ENCODE results near the gene RBMS1. TPM values are rescaled to one million over a fixed set of nuclear protein-coding genes. Genes with fewer than 3 reads are reported as not detected.

The RBMS1 gene
- total and polyA plus RNA-seq, 5 donors: 41.7 to 73.5 (median 62.7) TPM

- H3K27me3 ChIP-seq (ENCODE audit: control insufficient read depth, insufficient read depth): no peaks in the 10 kb centered on the region
- DNase-seq (no peak), ATAC-seq (no peak)
- H3K4me1 ChIP-seq (ENCODE audit: control insufficient read depth, insufficient read depth, low read length): peaks cover 5% of the 10 kb centered on the region
- H3K27ac ChIP-seq (ENCODE audit: low read length): no peak overlapping the region
- WGBS: 54% methylated on average over 4 of the region's 4 CpGs
- no peak overlapping the region for H3K4me3 ChIP-seq (ENCODE audit: low read length)
- intact Hi-C loops (cut with DNase I): no loop called here
- H3K9me3 ChIP-seq (ENCODE audit: control insufficient read depth, low read length): no peaks in the 10 kb centered on the region
Measured at GRCh38 chr2:160433466-160434140, 60.0 kb downstream of the RBMS1 start.

DNA sequence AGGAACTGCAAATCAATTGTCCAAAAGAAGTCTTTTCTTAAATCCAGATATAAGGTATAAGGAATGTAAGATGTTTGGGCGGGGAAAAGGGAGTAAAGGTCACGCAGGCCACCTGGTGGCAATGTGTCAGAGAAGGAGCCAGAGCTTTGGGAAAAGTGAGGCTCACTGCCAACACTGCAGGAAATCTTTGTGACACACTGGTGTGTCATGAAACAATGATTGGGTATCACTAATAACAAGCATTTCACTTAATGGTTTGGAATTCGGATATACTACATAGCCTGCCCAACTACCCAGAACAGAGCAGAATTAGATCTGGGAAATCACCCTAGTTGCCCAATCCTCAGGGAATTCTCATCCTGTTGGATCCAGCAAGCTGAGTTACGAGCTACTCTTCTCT is 61.0 kb downstream of the RBMS1 start:
- intact Hi-C loops (cut with DNase I): no loop called here
- WGBS: 77% methylated on average over 4 of the region's 4 CpGs
- no peaks in the 10 kb centered on the region for H3K9me3 ChIP-seq (ENCODE audit: control insufficient read depth, low read length)
- peak in 1 of 3 donors; percentile 20 for DNase-seq
- H3K27me3 ChIP-seq (ENCODE audit: control insufficient read depth, insufficient read depth): no peaks in the 10 kb centered on the region
- ATAC-seq: peak in 1 of 2 donors; percentile 49
- peaks cover 5% of the 10 kb centered on the region for H3K4me1 ChIP-seq (ENCODE audit: control insufficient read depth, insufficient read depth, low read length)
- H3K4me3 ChIP-seq (ENCODE audit: low read length): no peak overlapping the region
- no peak overlapping the region for H3K27ac ChIP-seq (ENCODE audit: low read length)

DNA sequence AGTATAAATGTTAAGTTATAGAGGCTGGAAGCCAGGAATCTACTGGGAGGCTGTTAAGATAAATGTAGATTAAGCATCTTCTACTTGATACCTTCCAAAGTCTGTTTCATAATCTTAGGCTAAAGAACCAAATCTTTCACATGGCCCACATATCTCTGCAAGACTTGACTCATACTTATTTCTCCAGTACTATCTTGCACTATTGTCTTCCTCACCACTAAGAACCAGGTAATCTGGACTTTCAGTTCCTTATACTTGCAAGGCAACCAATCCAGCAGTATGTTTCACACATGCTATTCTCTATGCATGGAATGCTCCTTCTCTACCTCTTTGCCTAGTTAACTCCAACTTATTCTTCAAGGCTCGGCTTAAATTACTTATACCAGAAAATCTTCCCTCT is 62.2 kb downstream of the RBMS1 start:
- Histone ChIP-seq H3K9me3 (ENCODE audit: control insufficient read depth, low read length) (no peaks in the 10 kb centered on the region), H3K4me3 (ENCODE audit: low read length) (no peak overlapping the region), H3K27me3 (ENCODE audit: control insufficient read depth, insufficient read depth) (no peaks in the 10 kb centered on the region), H3K4me1 (ENCODE audit: control insufficient read depth, insufficient read depth, low read length) (peaks cover 5% of the 10 kb centered on the region), H3K27ac (ENCODE audit: low read length) (no peak overlapping the region)
- no peak for ATAC-seq
- WGBS: 97% methylated on average over 1 of the region's 1 CpG
- DNase-seq: no peak
- intact Hi-C loops (cut with DNase I): no loop called here

GRCh38 chr2:160430001-160430344 is 63.6 kb downstream of the RBMS1 start:
- intact Hi-C loops (cut with DNase I): no loop called here
- no peak overlapping the region for H3K27ac ChIP-seq (ENCODE audit: low read length)
- H3K4me1 ChIP-seq (ENCODE audit: control insufficient read depth, insufficient read depth, low read length): peaks cover 4% of the 10 kb centered on the region

DNA sequence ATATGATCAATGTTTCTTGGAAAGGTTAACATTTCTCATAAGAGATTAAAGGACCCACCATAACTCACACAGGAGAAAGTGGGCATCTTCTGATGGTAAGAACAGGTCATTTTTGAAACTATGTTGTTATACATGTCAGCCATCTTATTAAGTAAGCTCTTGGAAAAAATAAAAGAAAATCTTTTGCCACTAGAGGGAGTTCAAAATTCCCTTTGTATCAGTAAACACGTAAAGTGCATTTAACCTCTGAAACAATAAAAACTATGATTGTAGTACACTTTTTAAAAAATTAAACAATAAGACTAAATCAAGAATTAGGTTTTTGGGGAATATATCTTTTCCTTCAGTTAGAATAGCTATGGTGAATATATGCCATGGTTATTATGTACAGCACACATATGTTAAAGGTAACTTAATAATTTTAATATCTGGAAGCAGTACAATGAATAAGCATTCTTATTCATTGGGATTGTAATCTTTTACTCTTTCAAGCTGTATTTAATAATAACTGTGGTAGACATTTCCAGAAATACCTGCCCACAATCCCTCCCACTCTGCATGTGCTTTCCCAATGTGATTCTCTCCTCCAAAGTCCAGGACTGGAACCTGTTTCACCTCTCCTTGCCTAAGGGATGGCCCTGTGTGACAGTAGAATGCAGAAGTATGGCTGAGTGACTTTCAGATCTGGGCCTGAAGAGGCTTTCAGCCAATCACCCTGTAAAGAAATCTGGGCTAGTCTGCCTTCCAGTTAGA is 64.2 kb downstream of the RBMS1 start:
- intact Hi-C loops (cut with DNase I): no loop called here
- ATAC-seq: no peak
- H3K4me3 ChIP-seq (ENCODE audit: low read length): no peak overlapping the region

More at GRCh38 chr2:160430001-160430344, 63.6 kb downstream of the RBMS1 start:
- H3K4me3 ChIP-seq (ENCODE audit: low read length): no peak overlapping the region
- no peak for ATAC-seq
- no peaks in the 10 kb centered on the region for H3K27me3 ChIP-seq (ENCODE audit: control insufficient read depth, insufficient read depth)
- DNase-seq: no peak
- H3K9me3 ChIP-seq (ENCODE audit: control insufficient read depth, low read length): no peaks in the 10 kb centered on the region

GRCh38 chr2:160428405-160428763 is 65.2 kb downstream of the RBMS1 start:
- Histone ChIP-seq H3K9me3 (ENCODE audit: control insufficient read depth, low read length) (no peaks in the 10 kb centered on the region), H3K4me1 (ENCODE audit: control insufficient read depth, insufficient read depth, low read length) (peaks cover 6% of the 10 kb centered on the region), H3K27me3 (ENCODE audit: control insufficient read depth, insufficient read depth) (no peaks in the 10 kb centered on the region), H3K27ac (ENCODE audit: low read length) (no peak overlapping the region), H3K4me3 (ENCODE audit: low read length) (peak overlapping the region; percentile 31)
- ATAC-seq (peak; percentile 30 to 43), DNase-seq (no peak)
- intact Hi-C loops (cut with DNase I): no loop called here
- 49% methylated on average over 4 of the region's 4 CpGs for WGBS

More for the DNA sequence above, 64.2 kb downstream of the RBMS1 start:
- Histone ChIP-seq H3K27me3 (ENCODE audit: control insufficient read depth, insufficient read depth) (no peaks in the 10 kb centered on the region), H3K27ac (ENCODE audit: low read length) (no peak overlapping the region), H3K9me3 (ENCODE audit: control insufficient read depth, low read length) (no peaks in the 10 kb centered on the region), H3K4me1 (ENCODE audit: control insufficient read depth, insufficient read depth, low read length) (peaks cover 4% of the 10 kb centered on the region)
- WGBS: 16% methylated on average over 1 of the region's 1 CpG
- no peak for DNase-seq

- Histone ChIP-seq H3K27me3 (ENCODE audit: control insufficient read depth, insufficient read depth) (no peaks in the 10 kb centered on the region), H3K4me1 (ENCODE audit: control insufficient read depth, insufficient read depth, low read length) (peaks cover 8% of the 10 kb centered on the region), H3K9me3 (ENCODE audit: control insufficient read depth, low read length) (no peaks in the 10 kb centered on the region), H3K4me3 (ENCODE audit: low read length) (peak overlapping the region; percentile 31), H3K27ac (ENCODE audit: low read length) (peak overlapping the region; percentile 75)
- ATAC-seq (peak; percentile 78 to 81), DNase-seq (peak in 1 of 3 donors; percentile 64)
- 19% methylated on average over 7 of the region's 7 CpGs for WGBS
- intact Hi-C loops (cut with DNase I): no loop called here
Measured at GRCh38 chr2:160427629-160428404, 65.8 kb downstream of the RBMS1 start.

- Histone ChIP-seq H3K9me3 (ENCODE audit: control insufficient read depth, low read length) (no peaks in the 10 kb centered on the region), H3K4me3 (ENCODE audit: low read length) (no peak overlapping the region), H3K27ac (ENCODE audit: low read length) (no peak overlapping the region), H3K4me1 (ENCODE audit: control insufficient read depth, insufficient read depth, low read length) (peaks cover 6% of the 10 kb centered on the region), H3K27me3 (ENCODE audit: control insufficient read depth, insufficient read depth) (no peaks in the 10 kb centered on the region)
- DNase-seq (no peak), ATAC-seq (peak; percentile 30 to 48)
- intact Hi-C loops (cut with DNase I): no loop called here
- WGBS: 77% methylated on average over 5 of the region's 5 CpGs
Measured at GRCh38 chr2:160426604-160427003, 67.0 kb downstream of the RBMS1 start.

- Histone ChIP-seq H3K9me3 (ENCODE audit: control insufficient read depth, low read length) (no peaks in the 10 kb centered on the region), H3K27me3 (ENCODE audit: control insufficient read depth, insufficient read depth) (no peaks in the 10 kb centered on the region), H3K4me1 (ENCODE audit: control insufficient read depth, insufficient read depth, low read length) (peaks cover 6% of the 10 kb centered on the region), H3K4me3 (ENCODE audit: low read length) (no peak overlapping the region), H3K27ac (ENCODE audit: low read length) (peak overlapping the region; percentile 48)
- DNase-seq: no peak
- 60% methylated on average over 4 of the region's 4 CpGs for WGBS
- intact Hi-C loops (cut with DNase I): no loop called here
- ATAC-seq: peak in 1 of 2 donors; percentile 24
Measured at GRCh38 chr2:160425434-160426151, 68.0 kb downstream of the RBMS1 start.

GRCh38 chr2:160423126-160423525 is 70.5 kb downstream of the RBMS1 start:
- no peaks in the 10 kb centered on the region for H3K9me3 ChIP-seq (ENCODE audit: control insufficient read depth, low read length)
- DNase-seq: no peak
- peaks cover 9% of the 10 kb centered on the region for H3K4me1 ChIP-seq (ENCODE audit: control insufficient read depth, insufficient read depth, low read length)
- H3K27ac ChIP-seq (ENCODE audit: low read length): no peak overlapping the region
- ATAC-seq: no peak
- no peak overlapping the region for H3K4me3 ChIP-seq (ENCODE audit: low read length)
- H3K27me3 ChIP-seq (ENCODE audit: control insufficient read depth, insufficient read depth): no peaks in the 10 kb centered on the region
- intact Hi-C loops (cut with DNase I): no loop called here
- 64% methylated on average over 4 of the region's 4 CpGs for WGBS

Measured in right cardiac atrium (tissue), 5 donors.